OCI-LY3 (cell line): ENCODE results near the gene PRPF6.
"Not testable (repeated sequence)": the region's sequence is repeated elsewhere in the genome, so short reads cannot be mapped to it uniquely, and the experiment has no call there.

Source experiments
- H2AFZ ChIP-seq: fragments of 200-600, 300-600 bp; shearing (Covaris generic); 2 replicates; pipeline ENCODE4 v1.6.0; 2014; ENCODE audit warnings: antibody characterized with exemption, low read depth, low read length
- H3K27ac ChIP-seq: fragments of 200-600, 300-600 bp; sonication (generic); 2 replicates; pipeline ENCODE4 v1.5.1; 2014; ENCODE audit warnings: mild to moderate bottlenecking, low read length, moderate library complexity, mixed read lengths
- H3K27me3 ChIP-seq: fragments of 200-600, 300-600 bp; sonication (generic); 2 replicates; pipeline ENCODE4 v1.6.1; 2014; ENCODE audit warnings: low read depth, low read length, mixed read lengths
- H3K36me3 ChIP-seq: fragments of 200-600, 300-600 bp; sonication (generic); replicated peaks from 2 replicates; pipeline ENCODE3; 2014; ENCODE audit warnings: low read depth, low read length, mixed read lengths
- H3K4me1 ChIP-seq: fragments of 300-600, 200-600 bp; sonication (generic); 2 replicates; pipeline ENCODE4 v1.6.1; 2014; ENCODE audit warnings: low read length, mixed read lengths
- H3K4me2 ChIP-seq: fragments of 200-600, 300-600 bp; sonication (generic); 2 replicates; pipeline ENCODE4 v1.6.1; 2014; ENCODE audit warnings: low read length, mixed read lengths
- H3K4me3 ChIP-seq: fragments of 300-600, 200-600 bp; sonication (generic); 2 replicates; pipeline ENCODE4 v1.5.1; 2014; ENCODE audit warnings: antibody characterized with exemption, mild to moderate bottlenecking, low read length, moderate library complexity
- H3K79me2 ChIP-seq: fragments of 300-600, 200-600 bp; shearing (Covaris generic); 2 replicates; pipeline ENCODE4 v1.6.1; 2014; ENCODE audit warnings: mild to moderate bottlenecking, low read length, mixed read lengths
- H3K9ac ChIP-seq: fragments of 300-600, 200-600 bp; shearing (Covaris generic); 2 replicates; pipeline ENCODE4 v1.6.0; 2014; ENCODE audit warnings: mild to moderate bottlenecking, low read length, moderate library complexity
- H3K9me3 ChIP-seq: fragments of 200-600, 300-600 bp; shearing (Covaris generic); 2 replicates; pipeline ENCODE4 v1.6.1; 2014; ENCODE audit warnings: low read length, mixed read lengths; ENCODE audit not compliant: insufficient read depth
- H4K20me1 ChIP-seq: fragments of 200-600, 300-600 bp; sonication (generic); 2 replicates; pipeline ENCODE4 v1.6.1; 2016; ENCODE audit warnings: low read length, mixed read lengths; ENCODE audit not compliant: insufficient read depth
- CTCF ChIP-seq: fragments of 200-600, 300-600 bp; sonication (generic); IDR thresholded peaks from 2 replicates; pipeline ENCODE4 v1.5.1; 2014; ENCODE audit warnings: antibody characterized with exemption, low read length, low read depth
- EZH2phosphoT487 ChIP-seq: fragments of 200-600 bp; shearing (Covaris generic); IDR thresholded peaks from 2 replicates; pipeline ENCODE4 v1.6.1; 2018; ENCODE audit warnings: antibody characterized with exemption, mixed run types, low read depth

The PRPF6 gene

GRCh38 chr20:63969838-63970713, 10.9 kb upstream of the PRPF6 start, which contains the start of gene ZNF512B:
TSS of gene ZNF512B (minus strand) at chr20:63969930. CDS start at chr20:63967950, 1,980 bp downstream.
- Histone ChIP-seq H3K27me3 (0 out of 2 replicates have a peak, but pooled peaks cover 4% of the 10 kb centered on the region), H3K4me3 (peak within 1 kb of the TSS; percentile 92)

DNA sequence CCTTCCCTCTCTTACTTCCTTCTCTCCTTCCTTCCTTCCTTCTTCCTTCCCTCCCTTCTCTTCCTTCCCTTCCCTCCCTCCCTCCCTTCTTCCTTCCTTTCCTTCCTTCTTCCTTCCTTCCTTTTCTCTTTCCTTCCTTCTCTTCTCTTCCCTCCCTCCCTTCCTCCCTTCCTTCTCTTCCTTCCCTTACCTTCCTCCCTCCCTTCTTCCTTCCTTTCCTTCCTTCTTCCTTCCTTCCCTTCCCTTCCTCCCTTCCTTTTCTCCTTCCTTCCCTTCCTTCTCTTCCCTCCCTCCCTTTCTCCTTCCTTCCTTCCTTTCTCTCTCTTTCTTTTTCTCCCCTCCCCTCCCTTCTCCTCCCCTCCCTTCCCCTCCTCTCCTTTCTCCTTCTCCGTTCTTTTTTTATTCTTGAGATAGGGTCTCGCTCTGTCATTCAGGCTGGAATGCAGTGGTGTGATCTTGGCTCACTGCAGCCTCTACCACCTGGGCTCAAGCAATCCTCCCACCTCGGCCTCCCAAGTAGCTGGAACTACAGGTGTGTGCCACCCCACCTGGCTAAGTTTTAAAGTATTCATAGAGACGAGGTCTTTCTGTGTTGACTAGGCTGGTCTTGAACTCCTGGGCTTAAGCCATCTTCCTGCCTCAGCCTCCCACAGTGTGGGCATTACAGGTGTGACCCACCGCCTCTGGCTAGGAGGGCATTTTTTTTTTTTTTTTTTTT, 10.1 kb upstream of the PRPF6 start:
- H3K27ac ChIP-seq, result no peak overlapping the region
- H3K4me2 ChIP-seq, result peak overlapping the region; percentile 97
- H3K79me2 ChIP-seq, result peaks cover 16% of the 10 kb centered on the region
- peak overlapping the region; percentile 92; the same call in 1 of the 2 replicates for H3K4me3 ChIP-seq
- H4K20me1 ChIP-seq, result no peaks in the 10 kb centered on the region
- TF ChIP-seq CTCF (no peak), EZH2phosphoT487 (no peak)
- peaks cover 15% of the 10 kb centered on the region for H3K4me1 ChIP-seq
- H3K27me3 ChIP-seq, result 0 out of 2 replicates have a peak, but pooled peaks cover 4% of the 10 kb centered on the region
- no peak overlapping the region for H3K9ac ChIP-seq
- H3K9me3 ChIP-seq, result no peaks in the 10 kb centered on the region
- H3K36me3 ChIP-seq, result peaks cover 17% of the 10 kb centered on the region
- no peak overlapping the region for H2AFZ ChIP-seq

More at GRCh38 chr20:63969838-63970713, 10.9 kb upstream of the PRPF6 start, which contains the start of gene ZNF512B:
- no peaks in the 10 kb centered on the region for H4K20me1 ChIP-seq
- H3K9me3 ChIP-seq, result no peaks in the 10 kb centered on the region
- no peak within 1 kb of the TSS for H3K27ac ChIP-seq
- H2AFZ ChIP-seq, result peak within 1 kb of the TSS; percentile 72; the same call in 1 of the 2 replicates
- peaks cover 17% of the 10 kb centered on the region for H3K36me3 ChIP-seq
- peaks cover 16% of the 10 kb centered on the region for H3K79me2 ChIP-seq
- peak within 1 kb of the TSS; percentile 85 for H3K9ac ChIP-seq
- no peak for TF ChIP-seq EZH2phosphoT487
- no peak for TF ChIP-seq CTCF
- peaks cover 15% of the 10 kb centered on the region for H3K4me1 ChIP-seq
- peak within 1 kb of the TSS; percentile 98 for H3K4me2 ChIP-seq

DNA sequence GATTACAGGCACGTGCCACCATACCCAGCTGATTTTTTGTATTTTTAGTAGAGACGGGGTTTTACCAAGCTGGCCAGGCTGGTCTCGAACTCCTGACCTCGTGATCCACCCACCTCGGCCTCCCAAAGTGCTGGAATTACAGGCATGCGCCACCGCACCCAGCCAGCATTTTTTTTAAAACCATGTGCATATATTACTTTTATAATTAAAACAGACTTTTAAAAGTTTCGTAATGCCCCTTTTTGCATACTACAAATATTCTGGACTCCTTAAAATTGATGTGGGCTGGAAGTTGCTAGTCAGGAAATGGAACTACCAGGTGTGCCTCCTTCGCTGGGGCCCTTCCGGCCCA, 9.0 kb upstream of the PRPF6 start:
- Histone ChIP-seq H3K4me1 (peaks cover 15% of the 10 kb centered on the region), H3K36me3 (peaks cover 13% of the 10 kb centered on the region), H3K79me2 (peaks cover 16% of the 10 kb centered on the region)
- not testable (repeated sequence) for H3K4me2 ChIP-seq, H3K9me3 ChIP-seq, H3K4me3 ChIP-seq, H3K27ac ChIP-seq, H2AFZ ChIP-seq, H4K20me1 ChIP-seq, H3K9ac ChIP-seq, H3K27me3 ChIP-seq

GRCh38 chr20:63972312-63973159, 8.4 kb upstream of the PRPF6 start:
- no peak overlapping the region for H3K9ac ChIP-seq
- H3K27ac ChIP-seq, result no peak overlapping the region
- H3K4me3 ChIP-seq, result no peak overlapping the region
- TF ChIP-seq EZH2phosphoT487 (no peak), CTCF (no peak)
- no peak overlapping the region for H3K4me2 ChIP-seq
- no peaks in the 10 kb centered on the region for H4K20me1 ChIP-seq
- no peaks in the 10 kb centered on the region for H3K9me3 ChIP-seq
- H3K36me3 ChIP-seq, result peaks cover 16% of the 10 kb centered on the region
- no peak overlapping the region for H2AFZ ChIP-seq
- H3K79me2 ChIP-seq, result peaks cover 17% of the 10 kb centered on the region
- 0 out of 2 replicates have a peak, but pooled peaks cover 4% of the 10 kb centered on the region for H3K27me3 ChIP-seq
- H3K4me1 ChIP-seq, result peaks cover 18% of the 10 kb centered on the region
